ENCODE results near the gene SERPINA10. TPM values are rescaled to one million over a fixed set of nuclear protein-coding genes. Genes with fewer than 3 reads are reported as not detected.

Gene SERPINA10
- total and polyA plus RNA-seq, 2 of the 13 experiments (the other 11 are each of a cell fraction or from before 2014, with no cell fraction given) = 20.1 to 20.2 TPM

DNA sequence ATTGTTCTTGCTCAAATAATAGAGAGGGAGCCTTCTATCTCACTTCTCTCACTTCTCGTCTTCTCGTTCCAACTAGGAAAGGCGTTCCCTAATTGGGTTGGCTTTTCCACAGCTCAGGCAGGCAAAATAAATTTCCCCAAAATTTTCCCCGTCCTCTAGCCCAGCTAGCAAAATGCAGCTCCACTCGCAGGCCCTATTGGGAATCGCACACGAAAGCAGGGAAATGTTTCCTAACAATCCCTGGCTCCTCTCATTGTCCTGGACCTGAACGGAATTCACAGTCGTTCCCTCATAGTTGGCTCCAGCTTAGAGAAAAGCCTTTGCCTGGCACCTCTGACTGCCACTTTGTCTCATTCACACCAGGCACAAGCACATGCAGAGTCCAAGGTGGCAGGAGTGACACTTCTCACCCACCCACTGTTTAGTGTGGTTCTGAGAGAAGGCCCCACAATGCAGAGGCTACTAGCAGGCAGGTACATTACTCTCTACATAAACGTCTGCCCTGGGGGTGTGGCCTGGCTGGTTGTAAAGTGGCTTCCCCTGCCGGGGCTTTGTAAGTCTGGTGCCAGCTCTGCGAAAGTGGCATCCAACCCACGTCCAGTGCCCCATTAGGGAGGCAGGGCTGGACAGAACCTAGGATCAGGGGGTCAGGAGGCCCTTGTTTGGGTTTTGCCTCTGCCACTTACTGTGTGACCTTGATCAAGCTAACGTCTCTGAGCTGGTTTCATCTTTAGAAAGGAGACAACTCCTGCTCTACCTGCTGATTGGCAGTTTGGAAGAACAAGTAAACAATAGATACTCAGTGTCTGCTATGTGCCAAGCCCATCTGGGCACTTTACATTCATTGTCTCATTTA, 4.2 kb downstream of the SERPINA10 start:
- DNase-seq (ENCODE audit: low spot score) (no peak), ATAC-seq (no peak), FAIRE-seq (no peak)
- BruUV-seq (replicated peaks) = no TSS peak
- H3K4me1 ChIP-seq (ENCODE audit: insufficient read depth, low read length) = peaks cover 67% of the 10 kb centered on the region
- in situ Hi-C loops (cut with HindIII; ENCODE audit: extremely low pct_ligation_motif_present, low pct_unique_long_range_greater_than_20kb) = no loop called here
- no peaks in the 10 kb centered on the region; a peak in 1 of 5 replicates for H3K27me3 ChIP-seq (ENCODE audit: control insufficient read depth in 1 of 2, insufficient read depth in 2 of 2, low read length in 2 of 2)
- H3K9me3 ChIP-seq (ENCODE audit: low read length) = no peaks in the 10 kb centered on the region
- 86% methylated on average over 13 of the region's 14 CpGs for WGBS (ENCODE audit: low lambda C conversion rate)
- no peaks in the 10 kb centered on the region for H4K20me1 ChIP-seq (ENCODE audit: insufficient read depth, low read length)
- H3K4me2 ChIP-seq (ENCODE audit: low read depth, low read length) = peak overlapping the region; percentile 44
- H3K4me3 ChIP-seq (replicated peaks in 1 of 3; ENCODE audit: insufficient read depth in 1 of 3, low read depth in 2 of 3, low read length in 3 of 3) = no peak overlapping the region
- peaks cover 27% of the 10 kb centered on the region for H3K79me2 ChIP-seq (ENCODE audit: insufficient read depth, low read length)
- CTCF ChIA-PET (ENCODE audit: low intra/inter-chr PET ratio, low total read pairs) = no interaction called here
- no peak overlapping the region for H2AFZ ChIP-seq (ENCODE audit: low read length)
- H3K36me3 ChIP-seq (replicated peaks in 1 of 2; ENCODE audit: control insufficient read depth in 1 of 2, insufficient read depth in 2 of 2, low read length in 2 of 2) = peaks cover 6 to 19% of the 10 kb centered on the region in 2 experiments
- POLR2A ChIA-PET = interaction anchor here (1.0 to 1.5 kb wide), 2 partner anchors 12 to 28 kb away, joined by 3 to 9 read pairs; no protein-coding TSS in a partner anchor
- H3K9ac ChIP-seq (ENCODE audit: insufficient read depth, low read depth, low read length) = no peak overlapping the region; the same call in 1 of the 2 replicates
- intact Hi-C loops (cut with micrococcal nuclease; ENCODE audit: unreplicated experiment) = no loop called here
- H3K27ac ChIP-seq (ENCODE audit: extremely low read length, insufficient read depth, low read length) = no peak overlapping the region
- TF ChIP-seq, protein P1, sequence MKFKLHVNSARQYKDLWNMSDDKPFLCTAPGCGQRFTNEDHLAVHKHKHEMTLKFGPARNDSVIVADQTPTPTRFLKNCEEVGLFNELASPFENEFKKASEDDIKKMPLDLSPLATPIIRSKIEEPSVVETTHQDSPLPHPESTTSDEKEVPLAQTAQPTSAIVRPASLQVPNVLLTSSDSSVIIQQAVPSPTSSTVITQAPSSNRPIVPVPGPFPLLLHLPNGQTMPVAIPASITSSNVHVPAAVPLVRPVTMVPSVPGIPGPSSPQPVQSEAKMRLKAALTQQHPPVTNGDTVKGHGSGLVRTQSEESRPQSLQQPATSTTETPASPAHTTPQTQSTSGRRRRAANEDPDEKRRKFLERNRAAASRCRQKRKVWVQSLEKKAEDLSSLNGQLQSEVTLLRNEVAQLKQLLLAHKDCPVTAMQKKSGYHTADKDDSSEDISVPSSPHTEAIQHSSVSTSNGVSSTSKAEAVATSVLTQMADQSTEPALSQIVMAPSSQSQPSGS (CRISPR knock-in tag; IDR thresholded peaks at IDR 0.05) = no peak
- TF ChIP-seq, protein P2, sequence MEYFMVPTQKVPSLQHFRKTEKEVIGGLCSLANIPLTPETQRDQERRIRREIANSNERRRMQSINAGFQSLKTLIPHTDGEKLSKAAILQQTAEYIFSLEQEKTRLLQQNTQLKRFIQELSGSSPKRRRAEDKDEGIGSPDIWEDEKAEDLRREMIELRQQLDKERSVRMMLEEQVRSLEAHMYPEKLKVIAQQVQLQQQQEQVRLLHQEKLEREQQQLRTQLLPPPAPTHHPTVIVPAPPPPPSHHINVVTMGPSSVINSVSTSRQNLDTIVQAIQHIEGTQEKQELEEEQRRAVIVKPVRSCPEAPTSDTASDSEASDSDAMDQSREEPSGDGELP (IDR thresholded peaks at IDR 0.05; ENCODE audit: borderline replicate concordance, low read depth) = no peak
- TF ChIP-seq ZMYM3 (CRISPR knock-in tag; IDR thresholded peaks at IDR 0.05) (peak; percentile 56), ARNTL (CRISPR knock-in tag; IDR thresholded peaks at IDR 0.05) (no peak), PTBP1 (IDR thresholded peaks at IDR 0.05; ENCODE audit: low read depth, low read length, poor library complexity, severe bottlenecking) (no peak), IRX3 (CRISPR knock-in tag; IDR thresholded peaks at IDR 0.05; ENCODE audit: borderline replicate concordance, low read depth) (no peak), ZC3H4 (CRISPR knock-in tag; IDR thresholded peaks at IDR 0.05; ENCODE audit: borderline replicate concordance) (no peak), AGO2 (optimal IDR thresholded peaks at IDR 0.05; ENCODE audit: low read depth, low read length) (peak; percentile 37), MIXL1 (CRISPR knock-in tag; IDR thresholded peaks at IDR 0.05) (no peak)
- TF ChIP-seq, protein P3, sequence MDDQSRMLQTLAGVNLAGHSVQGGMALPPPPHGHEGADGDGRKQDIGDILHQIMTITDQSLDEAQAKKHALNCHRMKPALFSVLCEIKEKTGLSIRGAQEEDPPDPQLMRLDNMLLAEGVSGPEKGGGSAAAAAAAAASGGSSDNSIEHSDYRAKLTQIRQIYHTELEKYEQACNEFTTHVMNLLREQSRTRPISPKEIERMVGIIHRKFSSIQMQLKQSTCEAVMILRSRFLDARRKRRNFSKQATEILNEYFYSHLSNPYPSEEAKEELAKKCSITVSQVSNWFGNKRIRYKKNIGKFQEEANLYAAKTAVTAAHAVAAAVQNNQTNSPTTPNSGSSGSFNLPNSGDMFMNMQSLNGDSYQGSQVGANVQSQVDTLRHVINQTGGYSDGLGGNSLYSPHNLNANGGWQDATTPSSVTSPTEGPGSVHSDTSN (CRISPR knock-in tag; IDR thresholded peaks at IDR 0.05; ENCODE audit: borderline replicate concordance) = no peak
- TF ChIP-seq, protein P4, sequence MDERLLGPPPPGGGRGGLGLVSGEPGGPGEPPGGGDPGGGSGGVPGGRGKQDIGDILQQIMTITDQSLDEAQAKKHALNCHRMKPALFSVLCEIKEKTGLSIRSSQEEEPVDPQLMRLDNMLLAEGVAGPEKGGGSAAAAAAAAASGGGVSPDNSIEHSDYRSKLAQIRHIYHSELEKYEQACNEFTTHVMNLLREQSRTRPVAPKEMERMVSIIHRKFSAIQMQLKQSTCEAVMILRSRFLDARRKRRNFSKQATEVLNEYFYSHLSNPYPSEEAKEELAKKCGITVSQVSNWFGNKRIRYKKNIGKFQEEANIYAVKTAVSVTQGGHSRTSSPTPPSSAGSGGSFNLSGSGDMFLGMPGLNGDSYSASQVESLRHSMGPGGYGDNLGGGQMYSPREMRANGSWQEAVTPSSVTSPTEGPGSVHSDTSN (CRISPR knock-in tag; IDR thresholded peaks at IDR 0.05) = no peak
- TF ChIP-seq, protein P5, sequence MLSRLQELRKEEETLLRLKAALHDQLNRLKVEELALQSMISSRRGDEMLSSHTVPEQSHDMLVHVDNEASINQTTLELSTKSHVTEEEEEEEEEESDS (CRISPR knock-in tag; IDR thresholded peaks at IDR 0.05; ENCODE audit: borderline replicate concordance) = no peak
- TF ChIP-seq, protein P6, sequence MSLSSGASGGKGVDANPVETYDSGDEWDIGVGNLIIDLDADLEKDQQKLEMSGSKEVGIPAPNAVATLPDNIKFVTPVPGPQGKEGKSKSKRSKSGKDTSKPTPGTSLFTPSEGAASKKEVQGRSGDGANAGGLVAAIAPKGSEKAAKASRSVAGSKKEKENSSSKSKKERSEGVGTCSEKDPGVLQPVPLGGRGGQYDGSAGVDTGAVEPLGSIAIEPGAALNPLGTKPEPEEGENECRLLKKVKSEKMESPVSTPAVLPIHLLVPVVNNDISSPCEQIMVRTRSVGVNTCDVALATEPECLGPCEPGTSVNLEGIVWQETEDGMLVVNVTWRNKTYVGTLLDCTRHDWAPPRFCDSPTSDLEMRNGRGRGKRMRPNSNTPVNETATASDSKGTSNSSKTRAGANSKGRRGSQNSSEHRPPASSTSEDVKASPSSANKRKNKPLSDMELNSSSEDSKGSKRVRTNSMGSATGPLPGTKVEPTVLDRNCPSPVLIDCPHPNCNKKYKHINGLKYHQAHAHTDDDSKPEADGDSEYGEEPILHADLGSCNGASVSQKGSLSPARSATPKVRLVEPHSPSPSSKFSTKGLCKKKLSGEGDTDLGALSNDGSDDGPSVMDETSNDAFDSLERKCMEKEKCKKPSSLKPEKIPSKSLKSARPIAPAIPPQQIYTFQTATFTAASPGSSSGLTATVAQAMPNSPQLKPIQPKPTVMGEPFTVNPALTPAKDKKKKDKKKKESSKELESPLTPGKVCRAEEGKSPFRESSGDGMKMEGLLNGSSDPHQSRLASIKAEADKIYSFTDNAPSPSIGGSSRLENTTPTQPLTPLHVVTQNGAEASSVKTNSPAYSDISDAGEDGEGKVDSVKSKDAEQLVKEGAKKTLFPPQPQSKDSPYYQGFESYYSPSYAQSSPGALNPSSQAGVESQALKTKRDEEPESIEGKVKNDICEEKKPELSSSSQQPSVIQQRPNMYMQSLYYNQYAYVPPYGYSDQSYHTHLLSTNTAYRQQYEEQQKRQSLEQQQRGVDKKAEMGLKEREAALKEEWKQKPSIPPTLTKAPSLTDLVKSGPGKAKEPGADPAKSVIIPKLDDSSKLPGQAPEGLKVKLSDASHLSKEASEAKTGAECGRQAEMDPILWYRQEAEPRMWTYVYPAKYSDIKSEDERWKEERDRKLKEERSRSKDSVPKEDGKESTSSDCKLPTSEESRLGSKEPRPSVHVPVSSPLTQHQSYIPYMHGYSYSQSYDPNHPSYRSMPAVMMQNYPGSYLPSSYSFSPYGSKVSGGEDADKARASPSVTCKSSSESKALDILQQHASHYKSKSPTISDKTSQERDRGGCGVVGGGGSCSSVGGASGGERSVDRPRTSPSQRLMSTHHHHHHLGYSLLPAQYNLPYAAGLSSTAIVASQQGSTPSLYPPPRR (CRISPR knock-in tag; IDR thresholded peaks at IDR 0.05; ENCODE audit: borderline replicate concordance) = no peak

All from HepG2 (cell line).